Hepatocyte (in vitro differentiated cells): Measurements from ENCODE around the gene MET.

ENCODE experiments used
- CTCF ChIP-seq: fragments of 200-600 bp; sonication (generic); IDR thresholded peaks from 2 replicates; pipeline ENCODE4 v1.5.1; 2016; ENCODE audit warnings: antibody characterized with exemption, mild to moderate bottlenecking; ENCODE audit not compliant: poor library complexity
- EZH2 ChIP-seq: fragments of 200-600 bp; sonication (generic); IDR thresholded peaks from 2 replicates; pipeline ENCODE4 v1.6.1; 2016; ENCODE audit warnings: antibody characterized with exemption, mild to moderate bottlenecking, borderline replicate concordance
- EZH2phosphoT487 ChIP-seq: fragments of 200-600 bp; sonication (generic); IDR thresholded peaks from one replicate; pipeline ENCODE4 v1.6.1; 2018; ENCODE audit warnings: antibody characterized with exemption, mild to moderate bottlenecking, low read depth, moderate library complexity; ENCODE audit not compliant: unreplicated experiment, severe bottlenecking

GRCh38 chr7:116707289-116707688, 35.3 kb downstream of the MET start:
- TF ChIP-seq EZH2phosphoT487, result no peak
- no peak for TF ChIP-seq CTCF
- TF ChIP-seq EZH2, result no peak
